ENCODE data around the gene FAM13C.

FAM13C gene

DNA sequence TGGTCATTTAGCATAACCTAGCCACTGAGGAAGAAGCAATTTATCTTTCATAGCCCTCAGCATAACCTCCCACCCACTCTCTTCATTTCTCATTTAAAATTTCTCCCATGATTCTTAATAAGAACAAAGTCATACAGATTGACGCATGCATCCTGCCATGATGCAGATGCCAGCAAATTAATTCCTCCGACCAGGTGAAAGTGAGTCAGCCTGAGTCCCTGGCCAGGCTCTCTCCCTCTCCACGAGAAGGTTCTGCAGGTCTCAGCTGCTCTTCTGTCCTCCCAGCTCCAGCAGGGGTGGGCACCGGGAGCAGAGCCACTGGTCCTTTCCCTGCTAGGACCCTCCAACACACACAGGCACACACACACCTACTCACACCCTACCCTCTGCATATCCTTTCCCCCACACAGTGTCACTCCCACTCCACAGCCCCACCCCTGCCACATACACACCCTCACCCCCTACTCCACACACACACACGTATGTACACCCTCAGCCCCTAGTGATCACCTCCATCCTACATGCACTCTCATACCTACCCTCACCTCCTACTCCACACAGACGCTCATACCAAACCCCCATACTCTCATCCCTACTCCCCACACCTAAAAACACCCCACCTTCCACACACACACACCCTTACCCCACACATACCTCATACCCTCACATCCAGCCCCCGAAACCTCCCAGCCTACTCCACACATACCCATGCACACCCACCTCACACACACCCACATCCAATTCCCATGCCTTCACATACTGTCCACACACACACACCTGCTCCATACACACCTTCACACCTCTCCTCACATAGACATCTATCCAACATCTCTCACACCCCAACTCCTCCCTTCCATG is 78.0 kb downstream of the FAM13C start:
- DNase-seq (ENCODE audit: low read depth, low spot score): no peak
- H3K27ac ChIP-seq: peak overlapping the region; percentile 31

- H3K27ac ChIP-seq: peak overlapping the region; percentile 31
- DNase-seq (ENCODE audit: low read depth, low spot score): no peak
Measured at GRCh38 chr10:59283456-59284091, 78.8 kb downstream of the FAM13C start.

DNA sequence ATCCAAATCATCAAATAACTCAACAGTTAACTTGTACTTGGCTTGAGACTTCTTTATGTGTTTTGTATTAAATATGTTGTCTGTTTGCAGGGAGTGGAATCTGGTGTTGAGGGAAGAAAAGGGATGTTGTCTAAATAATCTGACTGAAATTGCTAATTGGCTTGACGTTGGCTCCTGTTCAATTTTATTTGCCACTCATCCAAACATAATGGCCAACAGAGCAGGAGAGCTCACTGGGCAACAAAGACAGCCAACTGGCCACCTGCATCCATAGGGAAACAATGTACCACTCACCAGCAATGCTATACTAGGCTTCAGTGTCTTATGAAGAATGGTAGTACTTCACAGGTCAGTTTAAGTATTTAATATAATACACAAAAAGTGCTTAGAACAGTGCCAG is 80.5 kb downstream of the FAM13C start:
- no peak overlapping the region for H3K27ac ChIP-seq
- DNase-seq (ENCODE audit: low read depth, low spot score): no peak

DNA sequence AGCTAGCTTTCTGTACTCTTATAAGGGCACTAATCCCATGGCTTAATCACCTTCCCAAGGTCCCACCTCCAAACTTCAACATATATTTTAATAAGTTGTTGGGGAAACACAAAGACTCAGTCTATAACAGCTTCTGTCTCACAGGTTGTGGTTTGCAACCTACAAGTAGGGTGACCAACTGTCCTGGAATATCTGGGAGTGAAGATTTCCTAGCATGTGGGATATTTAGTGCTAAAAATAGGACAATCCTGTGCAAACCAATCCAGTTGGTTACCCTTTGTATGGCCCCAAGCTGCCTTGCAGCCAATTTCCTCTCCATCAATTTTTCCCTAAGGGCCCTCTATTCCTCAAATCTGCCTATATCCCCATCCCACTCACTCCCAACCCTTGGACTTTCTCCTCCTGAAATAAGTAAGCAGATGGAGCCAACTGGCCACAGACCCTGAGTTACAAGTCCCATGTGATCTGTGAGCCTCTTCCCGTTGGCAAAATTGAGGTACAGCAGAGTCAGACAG is 82.3 kb downstream of the FAM13C start:
- H3K27ac ChIP-seq: no peak overlapping the region

GRCh38 chr10:59279476-59279875 is 82.9 kb downstream of the FAM13C start:
- DNase-seq (ENCODE audit: low read depth, low spot score): no peak
- H3K27ac ChIP-seq: no peak overlapping the region

More for the DNA sequence above, 82.3 kb downstream of the FAM13C start:
- DNase-seq (ENCODE audit: low read depth, low spot score): no peak

GRCh38 chr10:59276919-59277318 is 85.4 kb downstream of the FAM13C start:
- no peak for DNase-seq (ENCODE audit: low read depth, low spot score)
- no peak overlapping the region for H3K27ac ChIP-seq

- no peak for DNase-seq (ENCODE audit: low read depth, low spot score)
- no peak overlapping the region for H3K27ac ChIP-seq
Measured at GRCh38 chr10:59276133-59276532, 86.2 kb downstream of the FAM13C start.

DNA sequence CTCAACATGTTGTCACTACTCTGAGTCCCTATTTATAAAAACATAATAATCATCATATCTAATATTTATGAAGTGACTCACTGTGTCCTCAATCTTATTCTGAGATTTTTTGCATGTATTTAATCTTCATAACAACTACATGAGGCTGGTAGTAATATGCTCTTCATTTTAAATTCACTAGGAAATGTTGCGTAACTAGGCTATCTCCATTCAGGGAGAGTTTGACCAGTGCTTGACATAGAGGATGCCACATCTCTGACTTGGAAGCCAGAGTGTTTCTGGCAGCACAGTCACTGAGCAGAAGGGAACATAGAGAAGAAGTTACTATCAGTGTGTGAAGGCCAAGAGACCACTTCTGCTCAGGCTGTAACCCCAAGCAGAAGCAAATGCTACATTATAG is 88.9 kb downstream of the FAM13C start:
- DNase-seq (ENCODE audit: low read depth, low spot score): no peak
- H3K27ac ChIP-seq: no peak overlapping the region

DNA sequence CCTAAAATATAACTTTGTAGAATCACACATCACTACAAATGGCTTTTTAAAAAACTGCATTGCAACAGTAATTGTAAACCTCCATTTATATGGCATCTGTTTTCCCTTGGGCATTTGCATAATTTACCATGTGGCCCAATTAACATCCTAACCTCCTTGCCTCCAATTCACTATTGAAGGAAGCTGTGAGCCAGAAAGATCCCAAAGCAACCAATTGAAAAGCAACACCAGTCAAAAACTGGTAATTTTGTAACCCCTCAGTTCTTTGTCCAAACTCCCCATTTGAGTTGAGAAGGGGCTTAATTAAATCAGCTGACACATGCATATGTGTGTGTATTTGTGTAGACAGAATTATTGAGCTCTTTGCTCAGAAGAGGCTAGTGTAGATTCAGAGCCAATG is 90.3 kb downstream of the FAM13C start:
- no peak overlapping the region for H3K27ac ChIP-seq
- no peak for DNase-seq (ENCODE audit: low read depth, low spot score)

DNA sequence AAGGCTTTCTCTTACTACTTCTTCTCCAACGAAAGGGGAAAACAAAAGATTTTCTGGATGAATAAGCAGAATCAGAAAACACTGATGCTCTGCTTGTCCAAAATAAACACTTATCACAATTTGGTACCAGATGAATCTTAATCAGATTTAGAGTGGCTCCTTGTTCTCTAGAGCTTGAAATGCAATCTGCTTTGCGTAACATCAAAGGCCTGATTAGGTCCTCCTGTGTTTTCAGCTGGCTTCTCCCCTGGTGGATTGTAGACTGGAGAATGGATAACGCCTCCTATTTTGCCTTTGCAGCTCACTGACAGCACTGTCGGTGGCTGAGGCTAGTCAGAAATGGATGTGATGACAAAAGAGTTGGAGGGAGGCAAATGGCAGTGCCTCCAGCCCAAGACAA is 91.2 kb downstream of the FAM13C start:
- no peak for DNase-seq (ENCODE audit: low read depth, low spot score)
- H3K27ac ChIP-seq: no peak overlapping the region

DNA sequence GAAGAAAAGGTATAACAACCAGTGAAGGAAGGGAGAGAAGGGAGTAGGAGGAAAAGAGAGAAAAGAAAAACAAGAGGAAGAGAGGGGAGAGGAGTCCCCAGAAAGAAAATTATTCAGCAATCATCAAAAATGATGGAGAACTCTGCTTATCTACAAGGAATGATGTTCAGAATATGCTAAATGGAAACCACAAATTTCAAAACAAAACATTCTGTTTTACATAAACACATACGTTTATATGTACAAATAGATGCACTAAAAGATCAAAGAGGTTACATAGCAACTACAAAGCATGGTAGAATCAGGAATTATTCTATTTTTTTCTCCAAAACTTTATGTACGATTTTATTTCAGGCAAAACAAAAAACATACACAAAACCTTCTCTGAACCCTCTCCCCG is 91.9 kb downstream of the FAM13C start:
- no peak overlapping the region for H3K27ac ChIP-seq
- DNase-seq (ENCODE audit: low read depth, low spot score): no peak

DNA sequence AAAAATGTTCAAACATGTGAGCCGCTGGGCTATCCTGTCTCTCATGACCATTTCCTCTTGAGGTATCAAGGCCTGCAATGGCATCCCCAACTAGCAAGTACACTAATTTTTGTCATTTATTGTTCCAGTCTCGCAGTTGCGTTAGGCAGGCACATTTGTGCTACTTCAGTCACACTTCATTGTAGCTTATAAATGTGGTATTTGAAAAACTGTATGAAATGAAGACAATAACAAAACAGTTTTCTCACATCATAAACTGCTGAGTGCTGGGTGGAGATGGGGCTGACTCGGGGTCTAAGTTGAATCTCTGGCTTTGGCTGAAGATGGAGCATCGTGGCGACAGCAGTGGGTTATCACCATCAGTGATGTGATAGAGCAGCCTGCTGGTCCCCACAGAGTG is 92.7 kb downstream of the FAM13C start:
- no peak for DNase-seq (ENCODE audit: low read depth, low spot score)
- no peak overlapping the region for H3K27ac ChIP-seq

DNA sequence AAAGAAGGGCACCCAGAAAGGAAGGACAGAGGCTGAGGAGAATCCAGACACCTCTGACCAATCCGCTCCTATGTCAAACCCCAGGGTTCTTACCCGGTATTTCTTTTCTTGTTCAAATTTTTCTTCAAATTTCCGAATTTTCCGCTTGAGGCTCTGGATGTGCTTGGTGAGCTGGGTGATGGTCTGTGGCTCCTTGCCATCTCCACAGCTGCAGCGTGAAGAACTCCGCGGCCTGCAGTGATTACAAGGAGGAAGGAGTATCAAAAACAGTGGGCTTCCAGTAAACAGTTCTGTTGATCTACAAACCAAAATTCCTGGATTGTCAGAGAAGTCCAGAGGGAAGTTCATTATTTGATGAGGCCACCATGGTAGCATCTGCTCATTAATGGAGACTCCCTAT is 93.9 kb downstream of the FAM13C start:
- H3K27ac ChIP-seq: no peak overlapping the region
- DNase-seq (ENCODE audit: low read depth, low spot score): no peak

GRCh38 chr10:59266321-59266720 is 96.0 kb downstream of the FAM13C start:
- no peak overlapping the region for H3K27ac ChIP-seq
- DNase-seq (ENCODE audit: low read depth, low spot score): no peak

DNA sequence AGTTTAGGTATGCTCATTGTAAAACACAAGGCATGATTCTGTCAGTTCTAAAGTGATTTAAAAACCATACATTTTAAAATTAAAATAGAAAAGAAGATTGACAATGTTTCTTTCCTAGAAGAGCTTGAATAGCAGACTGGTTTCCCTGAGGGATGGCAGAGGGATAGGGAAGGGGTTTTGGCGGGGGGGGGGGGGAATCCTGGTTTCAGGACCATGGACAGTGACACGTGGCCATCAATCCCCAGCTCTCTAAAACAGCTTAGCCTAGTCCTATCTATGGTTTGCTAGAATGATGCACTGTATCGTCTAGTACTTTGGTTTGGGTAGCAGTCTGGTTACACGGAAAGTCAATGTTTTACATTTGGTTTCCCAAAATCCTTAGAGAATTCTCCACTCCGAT is 97.2 kb downstream of the FAM13C start:
- no peak overlapping the region for H3K27ac ChIP-seq
- no peak for DNase-seq (ENCODE audit: low read depth, low spot score)

GRCh38 chr10:59258890-59259289 is 103.5 kb downstream of the FAM13C start:
- no peak overlapping the region for H3K27ac ChIP-seq
- DNase-seq (ENCODE audit: low read depth, low spot score): no peak

DNA sequence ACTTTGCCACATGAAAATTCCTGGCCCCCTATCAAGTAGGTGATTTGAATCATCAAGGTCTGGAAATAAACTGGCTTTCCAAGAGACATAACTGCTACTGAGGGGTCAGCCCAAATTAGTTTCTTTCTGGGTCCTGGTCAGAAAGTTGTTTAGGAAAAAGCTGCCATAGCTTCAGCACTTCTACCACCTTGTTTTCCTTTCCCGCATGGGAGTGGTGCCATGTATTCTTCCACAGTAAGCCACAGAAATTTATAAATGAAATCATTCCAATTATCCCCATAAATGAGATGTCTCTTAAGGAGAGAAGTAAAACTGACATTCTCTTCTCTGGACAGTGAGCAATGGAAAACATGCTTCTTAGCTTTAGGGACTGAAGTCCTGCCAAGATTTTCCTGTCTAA is 105.1 kb downstream of the FAM13C start:
- no peak for DNase-seq (ENCODE audit: low read depth, low spot score)
- no peak overlapping the region for H3K27ac ChIP-seq

DNA sequence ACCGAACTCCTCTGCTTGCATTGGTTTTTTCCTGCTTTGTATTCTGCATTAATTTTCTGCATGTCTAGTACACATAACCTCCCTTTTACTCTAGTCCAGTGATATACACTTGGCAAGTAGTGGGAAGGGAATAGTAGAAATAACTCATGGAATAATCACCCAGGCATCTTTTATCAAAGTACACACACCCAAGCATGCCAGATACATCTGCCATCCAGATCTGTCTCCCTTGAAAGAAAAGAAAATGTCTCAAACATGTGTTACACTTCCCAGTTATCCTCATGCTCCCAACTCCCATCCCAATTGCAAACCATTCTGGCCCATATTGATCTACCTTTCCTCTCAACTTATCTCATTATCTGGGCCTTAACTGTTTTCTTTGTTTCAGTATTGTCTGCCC is 106.9 kb downstream of the FAM13C start:
- no peak for DNase-seq (ENCODE audit: low read depth, low spot score)
- H3K27ac ChIP-seq: no peak overlapping the region

GRCh38 chr10:59252491-59252890 is 109.9 kb downstream of the FAM13C start:
- DNase-seq (ENCODE audit: low read depth, low spot score): no peak
- H3K27ac ChIP-seq: no peak overlapping the region

DNA sequence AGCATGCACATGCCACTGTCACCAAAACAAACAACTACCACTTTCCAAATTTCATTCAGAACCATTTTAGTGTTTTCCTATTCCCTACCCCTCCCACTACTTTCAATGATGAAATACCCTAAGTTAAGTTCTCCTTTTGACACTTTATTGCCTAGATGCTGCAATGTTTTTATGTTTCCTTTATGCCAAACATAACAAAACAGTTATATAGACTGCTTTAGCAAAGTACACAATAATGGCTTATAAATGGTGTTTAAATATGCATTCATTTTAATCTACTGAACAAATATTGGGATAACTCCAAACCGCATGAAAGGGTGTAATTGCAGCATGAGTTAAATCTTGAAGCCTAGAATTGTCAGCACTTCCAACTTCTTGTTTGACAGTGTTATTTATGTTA is 116.7 kb downstream of the FAM13C start:
- DNase-seq (ENCODE audit: low read depth, low spot score): no peak
- no peak overlapping the region for H3K27ac ChIP-seq

DNA sequence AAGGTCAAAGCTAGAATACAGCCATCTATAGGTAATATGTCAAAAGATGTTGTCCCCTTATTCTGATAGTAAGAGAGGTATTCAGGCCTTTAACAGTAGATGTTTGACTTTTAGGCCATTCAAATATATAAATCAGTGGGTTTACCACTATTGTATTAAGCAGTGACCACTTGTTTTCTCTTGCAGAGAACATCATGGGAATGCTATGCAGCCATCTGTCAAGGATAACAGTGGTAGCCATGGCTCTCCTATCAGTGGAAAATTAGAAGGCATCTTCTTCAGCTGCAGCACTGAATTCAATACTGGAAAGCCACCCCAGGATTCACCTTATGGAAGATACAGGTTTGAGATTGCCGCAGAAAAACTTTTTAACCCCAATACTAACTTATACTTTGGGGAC is 117.5 kb downstream of the FAM13C start:
- no peak overlapping the region for H3K27ac ChIP-seq
- no peak for DNase-seq (ENCODE audit: low read depth, low spot score)
